Nephron progenitor cell (in vitro differentiated cells): ENCODE measurements around the gene DBNDD1.

Experiments used
- DNase-seq: peaks from one replicate; pipeline ENCODE4 v3.0.0; 2021
- H3K27ac Mint-ChIP-seq: 2 replicates; pipeline ENCODE4 v1.8.0; 2021; ENCODE audit warnings: mild to moderate bottlenecking, moderate library complexity, mixed read lengths
- H3K27me3 Mint-ChIP-seq: 2 replicates; pipeline ENCODE4 v1.8.0; 2021; ENCODE audit warnings: mild to moderate bottlenecking, low read depth, mixed read lengths; ENCODE audit not compliant: poor library complexity
- H3K36me3 Mint-ChIP-seq: 2 replicates; pipeline ENCODE4 v1.8.0; 2021; ENCODE audit warnings: low read depth, mixed read lengths
- H3K4me1 Mint-ChIP-seq: 2 replicates; pipeline ENCODE4 v1.8.0; 2021; ENCODE audit warnings: mixed read lengths
- H3K4me3 Mint-ChIP-seq: 2 replicates; pipeline ENCODE4 v1.8.0; 2021; ENCODE audit warnings: mild to moderate bottlenecking, moderate library complexity, mixed read lengths
- H3K9me3 Mint-ChIP-seq: 2 replicates; pipeline ENCODE4 v1.8.0; 2021; ENCODE audit warnings: mild to moderate bottlenecking, moderate library complexity, mixed read lengths
- CTCF ChIP-seq: fragments of 200-600 bp; sonication (generic); IDR thresholded peaks from 2 replicates; pipeline ENCODE4 v1.5.0; 2021; ENCODE audit warnings: antibody characterized with exemption

Gene DBNDD1

DNA sequence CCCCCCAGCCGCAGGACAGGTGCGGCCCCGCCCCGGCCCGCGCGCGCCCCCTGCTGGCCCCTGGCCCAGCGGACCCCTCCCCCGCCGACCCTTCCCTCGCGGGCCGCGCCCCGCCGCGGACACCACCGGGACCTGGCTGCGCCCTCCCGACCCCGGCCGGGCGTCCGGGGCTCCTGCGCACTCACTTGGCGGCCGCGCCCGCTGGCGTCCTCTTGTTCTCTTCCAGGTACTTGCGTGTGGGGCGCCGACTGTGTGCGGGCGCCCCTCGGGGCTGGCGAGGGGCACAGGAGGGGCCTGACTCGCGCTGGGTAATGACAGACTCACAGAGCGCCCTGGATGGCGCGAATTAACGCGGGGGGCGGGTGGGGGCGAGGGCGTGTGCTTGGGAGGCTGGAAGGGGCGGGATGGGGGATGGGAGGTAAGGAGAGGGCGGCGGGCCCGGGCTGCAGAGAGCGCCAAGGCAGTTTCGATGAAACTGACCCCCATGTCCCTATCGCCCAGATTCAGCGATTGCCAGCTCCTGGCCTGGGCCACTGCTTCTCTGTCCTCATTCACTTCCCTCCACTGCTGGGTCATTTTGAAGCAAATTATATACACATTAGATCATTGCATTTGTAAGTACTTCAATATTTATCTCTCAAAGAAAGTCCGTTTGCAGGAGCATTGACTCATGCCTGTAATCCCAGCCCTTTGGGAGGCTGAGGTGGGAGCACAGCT, 445 bp upstream of the DBNDD1 start:
- Mint-ChIP-seq H3K27me3 (peaks cover 41% of the 10 kb centered on the region), H3K27ac (no peak overlapping the region), H3K9me3 (no peaks in the 10 kb centered on the region), H3K4me3 (peak overlapping the region; percentile 88), H3K36me3 (no peaks in the 10 kb centered on the region), H3K4me1 (peaks cover 35% of the 10 kb centered on the region)
- TF ChIP-seq CTCF, result no peak
- DNase-seq, result peak; percentile 80

- Mint-ChIP-seq H3K27me3 (peaks cover 44% of the 10 kb centered on the region), H3K27ac (no peak overlapping the region), H3K9me3 (no peaks in the 10 kb centered on the region), H3K36me3 (no peaks in the 10 kb centered on the region), H3K4me1 (peaks cover 26% of the 10 kb centered on the region), H3K4me3 (peak overlapping the region; percentile 74)
- no peak for DNase-seq
- no peak for TF ChIP-seq CTCF
Measured at GRCh38 chr16:90018297-90018651, 982 bp downstream of the DBNDD1 start.

GRCh38 chr16:90016339-90016950, 2.8 kb downstream of the DBNDD1 start:
- Mint-ChIP-seq H3K4me3 (no peak overlapping the region), H3K36me3 (no peaks in the 10 kb centered on the region), H3K27me3 (peaks cover 44% of the 10 kb centered on the region), H3K27ac (no peak overlapping the region), H3K4me1 (peaks cover 17% of the 10 kb centered on the region), H3K9me3 (no peaks in the 10 kb centered on the region)
- DNase-seq, result no peak
- TF ChIP-seq CTCF, result no peak

- DNase-seq, result no peak
Measured at GRCh38 chr16:90015586-90016338, 3.5 kb downstream of the DBNDD1 start.

DNA sequence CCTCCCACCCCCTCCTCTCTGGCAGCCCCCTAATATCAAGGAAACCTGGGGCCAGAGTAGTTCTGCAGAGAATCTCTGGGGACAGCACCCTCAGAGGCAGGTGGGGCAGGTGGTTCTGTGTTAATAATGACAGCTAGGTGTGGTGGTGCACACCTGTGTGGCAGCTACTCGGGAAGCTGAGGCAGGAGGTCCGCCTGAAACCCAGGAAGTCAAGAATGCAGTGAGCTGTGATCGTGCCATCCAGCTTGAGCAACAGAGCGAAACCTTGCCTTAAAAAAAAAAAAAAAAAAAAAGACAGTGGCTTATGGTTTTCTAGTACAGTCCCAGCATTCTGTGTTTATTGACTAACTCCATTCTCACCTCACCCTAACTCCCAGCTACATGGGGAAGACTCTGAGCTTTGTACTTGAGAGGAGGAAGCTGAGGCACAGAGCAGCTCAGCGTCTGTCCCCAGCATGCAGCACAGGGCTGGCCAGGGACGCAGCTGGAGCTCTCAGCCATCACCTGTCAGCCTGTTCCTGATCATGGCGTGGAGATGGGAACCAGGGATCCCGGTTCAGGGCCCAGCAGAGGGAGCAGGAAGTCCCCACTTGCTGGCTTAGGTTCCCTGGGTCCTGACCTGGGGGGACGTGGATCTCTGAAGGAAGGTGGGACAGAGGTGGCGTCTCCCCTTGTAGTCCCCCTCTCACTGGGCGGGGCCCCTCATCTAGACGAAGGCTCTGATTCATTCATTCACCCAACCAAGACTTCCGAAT, 6.1 kb downstream of the DBNDD1 start:
- Mint-ChIP-seq H3K36me3 (no peaks in the 10 kb centered on the region), H3K4me3 (no peak overlapping the region), H3K27ac (no peak overlapping the region), H3K9me3 (no peaks in the 10 kb centered on the region), H3K4me1 (peaks cover 12% of the 10 kb centered on the region), H3K27me3 (peaks cover 30% of the 10 kb centered on the region)
- no peak for DNase-seq
- no peak for TF ChIP-seq CTCF

More at GRCh38 chr16:90015586-90016338, 3.5 kb downstream of the DBNDD1 start:
- peaks cover 44% of the 10 kb centered on the region for H3K27me3 Mint-ChIP-seq
- TF ChIP-seq CTCF, result no peak
- H3K27ac Mint-ChIP-seq, result no peak overlapping the region
- H3K9me3 Mint-ChIP-seq, result no peaks in the 10 kb centered on the region
- H3K4me1 Mint-ChIP-seq, result peaks cover 13% of the 10 kb centered on the region
- no peaks in the 10 kb centered on the region for H3K36me3 Mint-ChIP-seq
- H3K4me3 Mint-ChIP-seq, result no peak overlapping the region
